GM23338 (cell line): Measurements from ENCODE around the gene TPP2.

ENCODE experiments used
- CTCF ChIP-seq, 2 experiments: fragments of 200-600 bp in 1 of 2; sonication (generic) in 1 of 2; conservative IDR thresholded peaks; 2 replicates each; pipeline versions ENCODE4 v1.5.1 to v1.6.1; 2016 to 2017; ENCODE audit warnings: antibody characterized with exemption in 2 of 2, low read depth in 2 of 2, mild to moderate bottlenecking in 2 of 2, moderate library complexity in 1 of 2
- EZH2 ChIP-seq: fragments of 200-600 bp; sonication (generic); IDR thresholded peaks from one replicate; pipeline ENCODE4 v1.8.0; 2017; ENCODE audit warnings: antibody characterized with exemption, mild to moderate bottlenecking, low read depth; ENCODE audit not compliant: unreplicated experiment
- JUNB ChIP-seq: IDR thresholded peaks from one replicate; pipeline ENCODE4 v1.6.1; 2016; ENCODE audit warnings: antibody characterized with exemption; ENCODE audit not compliant: unreplicated experiment
- POLR2AphosphoS5 ChIP-seq: IDR thresholded peaks from 2 replicates; pipeline ENCODE4 v1.6.1; 2016; ENCODE audit warnings: antibody characterized with exemption, low read depth
- REST ChIP-seq: IDR thresholded peaks from one replicate; pipeline ENCODE4 v1.6.1; 2018; ENCODE audit warnings: antibody characterized with exemption; ENCODE audit not compliant: unreplicated experiment

- no peak for TF ChIP-seq CTCF (conservative IDR thresholded peaks at IDR 0.05; ENCODE audit: low read depth in 2 of 2)
- TF ChIP-seq EZH2 = no peak
- no peak for TF ChIP-seq POLR2AphosphoS5
- TF ChIP-seq REST = no peak
- no peak for TF ChIP-seq JUNB
Measured at GRCh38 chr13:102682727-102683126, 85.9 kb downstream of the TPP2 start.
